ENCODE data around the gene AXL. TPM values are rescaled to one million over a fixed set of nuclear protein-coding genes. Genes with fewer than 3 reads are reported as not detected.
A peak's percentile ranks its signal among the peaks of the same experiment; 100 is the strongest.

The AXL gene
- total and polyA plus RNA-seq, 9 of the 15 experiments (the other 6 are each of a cell fraction or from before 2014, with no cell fraction given), result 0.80 to 6.6 (median 1.6) TPM

GRCh38 chr19:41226053-41226873, 7.2 kb downstream of the AXL start (continued):
- TF ChIP-seq STAT6 (CRISPR knock-in tag; IDR thresholded peaks at IDR 0.05) (no peak), PRDM10 (IDR thresholded peaks at IDR 0.05; ENCODE audit: partially characterized antibody) (peak; percentile 2), DMBX1 (CRISPR knock-in tag; IDR thresholded peaks at IDR 0.05; ENCODE audit: borderline replicate concordance) (no peak; the same call in 1 of the 2 replicates), HDAC8 (tag; IDR thresholded peaks at IDR 0.05) (no peak), ZNF785 (CRISPR knock-in tag; IDR thresholded peaks at IDR 0.05) (no peak), ZNF146 (CRISPR knock-in tag; IDR thresholded peaks at IDR 0.05; ENCODE audit: unreplicated experiment) (no peak), NUFIP1 (IDR thresholded peaks at IDR 0.05; ENCODE audit: partially characterized antibody) (no peak), EHMT2 (IDR thresholded peaks at IDR 0.05) (no peak), ATF7 (IDR thresholded peaks at IDR 0.05) (peak; percentile 47; the same call in 1 of the 2 replicates), PRPF4 (IDR thresholded peaks at IDR 0.05; ENCODE audit: insufficient read depth, low read depth, low read length, poor library complexity, severe bottlenecking) (peak; percentile 47), ZNF695 (CRISPR knock-in tag; IDR thresholded peaks at IDR 0.05) (0 out of 2 replicates have a peak, but pooled peaks have one; percentile 68), ZBED1 (IDR thresholded peaks at IDR 0.05) (no peak; the same call in 1 of the 2 replicates)
